Measurements from ENCODE around the gene NDUFB4.

NDUFB4 gene

DNA sequence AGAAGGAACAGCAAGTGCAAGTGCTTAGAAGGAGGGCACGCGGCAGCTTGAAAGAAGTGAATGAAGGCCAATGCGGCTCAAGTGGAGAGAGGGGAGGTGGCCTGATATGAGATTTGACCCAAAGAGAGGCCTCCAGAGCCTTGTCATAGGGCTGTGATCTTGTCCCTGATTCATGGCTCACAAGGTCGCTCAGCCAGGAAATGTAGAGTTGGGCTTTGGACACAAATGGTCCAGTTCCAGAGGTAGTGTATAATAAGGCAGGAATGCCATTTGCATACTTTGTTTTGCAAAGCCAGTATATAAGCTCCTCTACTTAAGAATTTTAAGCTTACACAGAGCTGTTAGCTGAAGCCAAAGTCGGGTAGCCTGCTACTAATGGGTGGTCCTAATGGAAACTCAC is 52.2 kb downstream of the NDUFB4 start:
- no peaks in the 10 kb centered on the region for H3K9me3 ChIP-seq (ENCODE audit: control extremely low read depth in 1 of 5, control insufficient read depth in 4 of 5, insufficient read depth in 2 of 5, low read depth in 1 of 5, low read length in 4 of 5)
- peaks cover 0 to 28% (median 0%) of the 10 kb centered on the region in 4 experiments for H3K4me1 ChIP-seq (ENCODE audit: control extremely low read depth in 1 of 4, control insufficient read depth in 4 of 4, insufficient read depth in 4 of 4, low read length in 3 of 4)
- H3K27me3 ChIP-seq (replicated peaks in 2 of 5; ENCODE audit: control insufficient read depth in 4 of 5, insufficient read depth in 5 of 5, low read length in 4 of 5), result no peaks in the 10 kb centered on the region
- CTCF ChIA-PET, result no interaction called here
- no peak overlapping the region for H3K27ac ChIP-seq (ENCODE audit: insufficient read depth in 1 of 2, low read depth in 1 of 2, low read length in 2 of 2, poor library complexity in 1 of 2, severe bottlenecking in 2 of 2)
- 100% methylated on average over 5 of the region's 5 CpGs for WGBS (ENCODE audit: insufficient coverage)
- H3K4me3 ChIP-seq (ENCODE audit: control insufficient read depth in 1 of 7, extremely low read depth in 1 of 7, insufficient read depth in 4 of 7, low read depth in 2 of 7, low read length in 6 of 7), result no peak overlapping the region
- POLR2A ChIA-PET, result interaction anchor here (0.8 kb wide), 1 partner anchor 1630 kb away, joined by 3 read pairs; no protein-coding TSS in a partner anchor
- no peaks in the 10 kb centered on the region for H3K36me3 ChIP-seq (ENCODE audit: control insufficient read depth in 4 of 4, insufficient read depth in 4 of 4, low read length in 3 of 4)
- no peak for DNase-seq

DNA sequence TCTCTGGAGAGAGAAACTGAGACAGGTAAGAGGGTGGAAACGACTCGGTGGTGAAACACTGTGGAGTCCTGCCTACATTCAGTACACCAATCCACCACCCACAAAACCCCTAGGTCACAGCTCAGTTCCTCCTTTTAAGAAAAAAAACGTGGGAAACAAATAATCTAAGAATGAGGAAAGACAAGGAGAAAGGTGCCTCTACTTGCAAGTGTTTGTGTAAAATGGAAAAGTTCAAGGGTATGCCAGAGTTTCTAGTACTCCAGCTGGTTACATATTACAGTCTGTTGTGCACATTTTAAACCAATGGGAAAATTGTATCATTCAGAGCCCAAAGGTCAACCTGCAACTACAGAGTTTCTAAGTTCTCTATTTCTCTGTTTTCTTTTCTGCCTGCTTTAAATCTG is 53.7 kb downstream of the NDUFB4 start:
- Histone ChIP-seq H3K4me1 (ENCODE audit: control extremely low read depth in 1 of 4, control insufficient read depth in 4 of 4, insufficient read depth in 4 of 4, low read length in 3 of 4) (peaks cover 0 to 17% (median 0%) of the 10 kb centered on the region in 4 experiments), H3K36me3 (ENCODE audit: control insufficient read depth in 4 of 4, insufficient read depth in 4 of 4, low read length in 3 of 4) (no peaks in the 10 kb centered on the region), H3K9me3 (ENCODE audit: control extremely low read depth in 1 of 5, control insufficient read depth in 4 of 5, insufficient read depth in 2 of 5, low read depth in 1 of 5, low read length in 4 of 5) (no peaks in the 10 kb centered on the region), H3K4me3 (ENCODE audit: control insufficient read depth in 1 of 7, extremely low read depth in 1 of 7, insufficient read depth in 4 of 7, low read depth in 2 of 7, low read length in 6 of 7) (no peak overlapping the region), H3K27me3 (replicated peaks in 2 of 5; ENCODE audit: control insufficient read depth in 4 of 5, insufficient read depth in 5 of 5, low read length in 4 of 5) (no peaks in the 10 kb centered on the region), H3K27ac (ENCODE audit: insufficient read depth in 1 of 2, low read depth in 1 of 2, low read length in 2 of 2, poor library complexity in 1 of 2, severe bottlenecking in 2 of 2) (no peak overlapping the region)
- 60% methylated on average over 1 of the region's 3 CpGs for WGBS (ENCODE audit: insufficient coverage)
- no peak for DNase-seq
- ChIA-PET POLR2A (no interaction called here), CTCF (no interaction called here)

DNA sequence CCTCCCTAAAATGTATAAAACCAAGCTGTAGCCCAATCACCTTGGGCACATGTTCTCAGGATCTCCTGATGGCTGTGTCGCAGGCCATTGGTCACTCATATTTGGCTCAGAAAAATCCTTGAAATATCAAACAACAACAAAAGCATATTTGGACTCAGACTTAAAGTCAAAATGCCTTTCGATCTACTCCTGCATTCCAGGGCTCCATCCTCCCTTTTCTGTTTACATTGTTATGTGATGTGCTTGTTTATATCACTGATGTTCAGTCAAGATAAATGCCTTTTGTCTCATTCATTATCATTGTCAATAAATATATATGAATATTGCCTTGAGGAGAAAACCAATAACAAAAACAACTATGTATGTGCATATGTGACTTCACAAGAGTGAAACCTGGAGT is 54.2 kb downstream of the NDUFB4 start:
- CTCF ChIA-PET, result no interaction called here
- H3K9me3 ChIP-seq (ENCODE audit: control extremely low read depth in 1 of 5, control insufficient read depth in 4 of 5, insufficient read depth in 2 of 5, low read depth in 1 of 5, low read length in 4 of 5), result no peaks in the 10 kb centered on the region
- H3K4me3 ChIP-seq (ENCODE audit: control insufficient read depth in 1 of 7, extremely low read depth in 1 of 7, insufficient read depth in 4 of 7, low read depth in 2 of 7, low read length in 6 of 7), result no peak overlapping the region
- DNase-seq, result no peak
- POLR2A ChIA-PET, result no interaction called here
- H3K27me3 ChIP-seq (replicated peaks in 2 of 5; ENCODE audit: control insufficient read depth in 4 of 5, insufficient read depth in 5 of 5, low read length in 4 of 5), result no peaks in the 10 kb centered on the region
- H3K36me3 ChIP-seq (ENCODE audit: control insufficient read depth in 4 of 4, insufficient read depth in 4 of 4, low read length in 3 of 4), result no peaks in the 10 kb centered on the region
- no peak overlapping the region for H3K27ac ChIP-seq (ENCODE audit: insufficient read depth in 1 of 2, low read depth in 1 of 2, low read length in 2 of 2, poor library complexity in 1 of 2, severe bottlenecking in 2 of 2)
- H3K4me1 ChIP-seq (ENCODE audit: control extremely low read depth in 1 of 4, control insufficient read depth in 4 of 4, insufficient read depth in 4 of 4, low read length in 3 of 4), result peaks cover 0 to 13% (median 0%) of the 10 kb centered on the region in 4 experiments
- WGBS (ENCODE audit: insufficient coverage), result 100% methylated on average over 1 of the region's 2 CpGs
